Liver (tissue), 9 donors: Measurements from ENCODE around the gene ATP12A. TPM values are rescaled to one million over a fixed set of nuclear protein-coding genes. Genes with fewer than 3 reads are reported as not detected.

Experiments used
- DNase-seq: peaks from one replicate; pipeline ENCODE4 v3.0.0-alpha.2; 2017; ENCODE audit warnings: low spot score
- H3K27ac ChIP-seq, 2 donors: one replicate each; pipeline ENCODE4 v1.7.0; 2013; ENCODE audit warnings: inconsistent platforms in 2 of 2, low read length in 2 of 2, control low read depth in 1 of 2, low read depth in 1 of 2, mild to moderate bottlenecking in 1 of 2
- H3K27me3 ChIP-seq, 4 donors: one replicate each; pipeline versions ENCODE4 v1.6.1 to v1.7.0; 2013; ENCODE audit warnings: low read length in 3 of 4, inconsistent platforms in 1 of 4, mild to moderate bottlenecking in 1 of 4, moderate library complexity in 1 of 4; ENCODE audit not compliant: control insufficient read depth in 4 of 4, insufficient read depth in 4 of 4
- H3K36me3 ChIP-seq, 4 donors: one replicate each; pipeline versions ENCODE4 v1.6.1 to v1.7.0; 2013; ENCODE audit warnings: low read length in 3 of 4, mild to moderate bottlenecking in 3 of 4, low read depth in 1 of 4, moderate library complexity in 1 of 4; ENCODE audit not compliant: control insufficient read depth in 4 of 4, insufficient read depth in 3 of 4
- H3K4me1 ChIP-seq, 4 donors: one replicate each; pipeline versions ENCODE4 v1.6.1 to v1.7.0; 2013; ENCODE audit warnings: low read length in 3 of 4, mild to moderate bottlenecking in 3 of 4, moderate library complexity in 1 of 4; ENCODE audit not compliant: control insufficient read depth in 4 of 4, insufficient read depth in 4 of 4
- H3K4me3 ChIP-seq, 3 donors: one replicate each; pipeline versions ENCODE4 v1.6.1 to v1.7.0; 2013; ENCODE audit warnings: low read length in 3 of 3, control low read depth in 1 of 3, low read depth in 1 of 3, mild to moderate bottlenecking in 1 of 3
- H3K9ac ChIP-seq, 2 donors: one replicate each; pipeline ENCODE4 v1.7.0; 2013; ENCODE audit warnings: low read length in 2 of 2, mild to moderate bottlenecking in 2 of 2, moderate library complexity in 2 of 2, control low read depth in 1 of 2, low read depth in 1 of 2
- H3K9me3 ChIP-seq, 4 donors: one replicate each; pipeline versions ENCODE4 v1.6.1 to v1.7.0; 2013; ENCODE audit warnings: low read length in 3 of 4; ENCODE audit not compliant: control insufficient read depth in 4 of 4
- EGR1 ChIP-seq, 2 donors: IDR thresholded peaks; 2 replicates each; pipeline ENCODE4 v1.6.1; 2016 to 2018; ENCODE audit warnings: antibody characterized with exemption in 2 of 2, low read depth in 2 of 2
- FOXA1 ChIP-seq: IDR thresholded peaks from 2 replicates; pipeline ENCODE4 v1.6.1; 2016; ENCODE audit warnings: antibody characterized with exemption
- FOXA2 ChIP-seq: IDR thresholded peaks from 2 replicates; pipeline ENCODE4 v1.6.1; 2016; ENCODE audit warnings: antibody characterized with exemption
- GABPA ChIP-seq, 2 donors: IDR thresholded peaks in 1 of 2; conservative IDR thresholded peaks in 1 of 2; 2 replicates each; pipeline ENCODE4 v1.6.1; 2016; ENCODE audit warnings: antibody characterized with exemption in 2 of 2, mild to moderate bottlenecking in 1 of 2, moderate library complexity in 1 of 2
- NR2F2 ChIP-seq: IDR thresholded peaks from 2 replicates; pipeline ENCODE4 v1.6.1; 2016; ENCODE audit warnings: antibody characterized with exemption
- RAD21 ChIP-seq, 2 donors: IDR thresholded peaks; 2 replicates each; pipeline ENCODE4 v1.6.1; 2016; ENCODE audit warnings: antibody characterized with exemption in 2 of 2, mild to moderate bottlenecking in 2 of 2
- REST ChIP-seq: IDR thresholded peaks from 2 replicates; pipeline ENCODE4 v1.6.1; 2016; ENCODE audit warnings: antibody characterized with exemption, mild to moderate bottlenecking
- RXRA ChIP-seq, 2 donors: IDR thresholded peaks; 2 replicates each; pipeline ENCODE4 v1.6.1; 2017 to 2018; ENCODE audit warnings: antibody characterized with exemption in 2 of 2, mild to moderate bottlenecking in 1 of 2
- SP1 ChIP-seq: IDR thresholded peaks from 2 replicates; pipeline ENCODE4 v1.6.1; 2018; ENCODE audit warnings: antibody characterized with exemption, mild to moderate bottlenecking
- TAF1 ChIP-seq: conservative IDR thresholded peaks from 2 replicates; pipeline ENCODE4 v1.6.1; 2016; ENCODE audit warnings: antibody characterized with exemption, mild to moderate bottlenecking
- YY1 ChIP-seq: IDR thresholded peaks from 2 replicates; pipeline ENCODE4 v1.6.1; 2016; ENCODE audit warnings: antibody characterized with exemption, mild to moderate bottlenecking
- WGBS: extraction: QIAGEN DNeasy Blood & Tissue Kit; methylation state at CpG from one replicate; pipeline ENCODE4 v1.1.7; 2013; 5-methylcytosine and 5-hydroxymethylcytosine counted together
- polyA plus RNA-seq, 2 donors: library from polyadenylated mRNA; stranded (reverse) in 1 of 2; unstranded in 1 of 2; fragments of 200-250 nt in 1 of 2; fragments of >200 nt in 1 of 2; fragmentation: Nextera tagmentation in 1 of 2; extraction: Ambion mirVana in 1 of 2; gene quantifications; one replicate each; pipeline versions ENCODE4 v1.2.1 to v1.2.3, GENCODE V29; 2013 to 2015
- total RNA-seq, 2 donors: library from RNA; depleted of rRNA; stranded (reverse); fragments of >200 nt; gene quantifications; one replicate each; pipeline ENCODE4 v1.2.3, GENCODE V29; 2014
- TF ChIP-seq, protein P1 (sequence below): fragments of 150-350 bp; IDR thresholded peaks from 2 replicates; pipeline ENCODE4 v1.5.1; 2017; ENCODE audit warnings: improper control_type of control experiment, low read depth, low read length; ENCODE audit not compliant: missing input control
- TF ChIP-seq, protein P2 (sequence below): IDR thresholded peaks from 2 replicates; pipeline ENCODE4 v1.6.1; 2016; ENCODE audit warnings: antibody characterized with exemption
- TF ChIP-seq, protein P3 (sequence below): IDR thresholded peaks from 2 replicates; pipeline ENCODE4 v1.6.1; 2016; ENCODE audit warnings: antibody characterized with exemption
- donor health status: healthy.
- donor health status: healthy.
- donor health status: healthy.
- donor health status: healthy.
- donor health status: healthy.

The ATP12A gene
- total and polyA plus RNA-seq, 4 donors, result under 0.01 TPM; not detected in 3

DNA sequence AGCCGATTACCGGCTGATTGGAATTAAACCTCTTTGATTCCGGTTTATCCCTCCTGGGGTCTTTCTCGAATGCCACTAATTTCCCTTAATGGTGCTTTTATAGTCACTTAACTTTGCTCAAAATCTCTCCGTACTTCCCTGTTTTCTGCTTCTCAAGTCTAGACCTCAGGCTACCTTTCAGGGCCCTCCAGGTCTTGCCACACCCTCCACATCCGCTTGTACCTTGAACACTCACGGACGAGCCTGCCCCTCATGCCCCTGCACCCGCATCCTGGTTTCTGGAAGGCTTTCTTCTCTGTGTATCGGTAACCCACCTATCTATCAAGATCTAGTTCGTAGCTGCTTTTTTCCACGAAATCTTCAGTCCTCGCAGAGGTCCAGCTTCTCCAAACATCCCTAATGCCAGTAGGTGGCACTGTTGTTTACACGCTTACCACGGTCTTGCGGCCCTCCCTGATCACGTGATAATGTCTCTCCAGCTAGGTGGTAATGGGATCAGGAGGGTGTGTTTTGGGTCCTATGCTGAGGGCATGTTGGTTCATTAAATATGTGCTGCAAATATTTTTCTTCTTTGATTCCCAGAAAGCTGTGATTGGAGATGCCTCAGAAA, 13.8 kb downstream of the ATP12A start:
- Histone ChIP-seq H3K9ac (no peak overlapping the region), H3K4me1 (no peaks in the 10 kb centered on the region), H3K36me3 (no peaks in the 10 kb centered on the region), H3K27ac (no peak overlapping the region), H3K27me3 (peaks cover 0 to under 1% (median 0%) of the 10 kb centered on the region in 4 donors), H3K9me3 (no peaks in the 10 kb centered on the region), H3K4me3 (no peak overlapping the region)
- WGBS, result 26% methylated on average over 17 of the region's 17 CpGs
- DNase-seq, result no peak
- TF ChIP-seq RAD21 (IDR thresholded peaks at IDR 0.05) (peak; percentile 69 to 80), NR2F2 (no peak), GABPA (IDR thresholded peaks at IDR 0.05 in 1 of 2, conservative IDR thresholded peaks at IDR 0.05 in 1 of 2) (no peak), YY1 (no peak), FOXA1 (no peak), RXRA (IDR thresholded peaks at IDR 0.05) (no peak), EGR1 (IDR thresholded peaks at IDR 0.05; ENCODE audit: low read depth in 2 of 2) (no peak), FOXA2 (peak; percentile 67), TAF1 (no peak), REST (no peak), SP1 (no peak)
- TF ChIP-seq, protein P1, sequence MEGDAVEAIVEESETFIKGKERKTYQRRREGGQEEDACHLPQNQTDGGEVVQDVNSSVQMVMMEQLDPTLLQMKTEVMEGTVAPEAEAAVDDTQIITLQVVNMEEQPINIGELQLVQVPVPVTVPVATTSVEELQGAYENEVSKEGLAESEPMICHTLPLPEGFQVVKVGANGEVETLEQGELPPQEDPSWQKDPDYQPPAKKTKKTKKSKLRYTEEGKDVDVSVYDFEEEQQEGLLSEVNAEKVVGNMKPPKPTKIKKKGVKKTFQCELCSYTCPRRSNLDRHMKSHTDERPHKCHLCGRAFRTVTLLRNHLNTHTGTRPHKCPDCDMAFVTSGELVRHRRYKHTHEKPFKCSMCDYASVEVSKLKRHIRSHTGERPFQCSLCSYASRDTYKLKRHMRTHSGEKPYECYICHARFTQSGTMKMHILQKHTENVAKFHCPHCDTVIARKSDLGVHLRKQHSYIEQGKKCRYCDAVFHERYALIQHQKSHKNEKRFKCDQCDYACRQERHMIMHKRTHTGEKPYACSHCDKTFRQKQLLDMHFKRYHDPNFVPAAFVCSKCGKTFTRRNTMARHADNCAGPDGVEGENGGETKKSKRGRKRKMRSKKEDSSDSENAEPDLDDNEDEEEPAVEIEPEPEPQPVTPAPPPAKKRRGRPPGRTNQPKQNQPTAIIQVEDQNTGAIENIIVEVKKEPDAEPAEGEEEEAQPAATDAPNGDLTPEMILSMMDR, result peak; percentile 60
- TF ChIP-seq, protein P2, sequence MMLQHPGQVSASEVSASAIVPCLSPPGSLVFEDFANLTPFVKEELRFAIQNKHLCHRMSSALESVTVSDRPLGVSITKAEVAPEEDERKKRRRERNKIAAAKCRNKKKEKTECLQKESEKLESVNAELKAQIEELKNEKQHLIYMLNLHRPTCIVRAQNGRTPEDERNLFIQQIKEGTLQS, result no peak

GRCh38 chr13:24694907-24695306, 14.7 kb downstream of the ATP12A start:
- peaks cover 0 to 9% (median 0%) of the 10 kb centered on the region in 4 donors for H3K27me3 ChIP-seq
- H3K9me3 ChIP-seq, result no peaks in the 10 kb centered on the region
- DNase-seq, result no peak
- no peak overlapping the region for H3K4me3 ChIP-seq
- WGBS, result 82% methylated on average over 12 of the region's 12 CpGs
- H3K4me1 ChIP-seq, result no peaks in the 10 kb centered on the region
- H3K36me3 ChIP-seq, result no peaks in the 10 kb centered on the region
- no peak for TF ChIP-seq NR2F2
- TF ChIP-seq, protein P3, sequence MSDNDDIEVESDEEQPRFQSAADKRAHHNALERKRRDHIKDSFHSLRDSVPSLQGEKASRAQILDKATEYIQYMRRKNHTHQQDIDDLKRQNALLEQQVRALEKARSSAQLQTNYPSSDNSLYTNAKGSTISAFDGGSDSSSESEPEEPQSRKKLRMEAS, result no peak
- no peak overlapping the region for H3K9ac ChIP-seq
- no peak overlapping the region for H3K27ac ChIP-seq
